GM19193 (cell line): ENCODE data around the gene MRPL52.

Experiments
- POLR2A ChIP-seq: IDR thresholded peaks from 4 replicates; pipeline ENCODE4 v1.6.1; 2011; ENCODE audit not compliant: insufficient read depth, insufficient read length; ENCODE audit errors: extremely low read depth

MRPL52 gene

GRCh38 chr14:22844221-22845102 is 14.8 kb downstream of the MRPL52 start:
- no peak for TF ChIP-seq POLR2A

GRCh38 chr14:22845103-22845394 is 15.4 kb downstream of the MRPL52 start:
- no peak for TF ChIP-seq POLR2A

- TF ChIP-seq POLR2A, result no peak
Observed at GRCh38 chr14:22845821-22846625, 16.3 kb downstream of the MRPL52 start.

GRCh38 chr14:22846811-22847307 is 17.2 kb downstream of the MRPL52 start:
- TF ChIP-seq POLR2A, result no peak

- TF ChIP-seq POLR2A, result no peak
Observed at GRCh38 chr14:22847661-22848341, 18.1 kb downstream of the MRPL52 start.

GRCh38 chr14:22848351-22849164 is 18.9 kb downstream of the MRPL52 start:
- no peak for TF ChIP-seq POLR2A

- TF ChIP-seq POLR2A, result no peak
Observed at GRCh38 chr14:22849212-22849819, 19.6 kb downstream of the MRPL52 start.

GRCh38 chr14:22850944-22851764 is 21.5 kb downstream of the MRPL52 start:
- no peak for TF ChIP-seq POLR2A

- no peak for TF ChIP-seq POLR2A
Observed at GRCh38 chr14:22852599-22852939, 22.9 kb downstream of the MRPL52 start.

- TF ChIP-seq POLR2A, result no peak
Observed at GRCh38 chr14:22852940-22853767, 23.5 kb downstream of the MRPL52 start.

GRCh38 chr14:22854963-22855724 is 25.5 kb downstream of the MRPL52 start:
- no peak for TF ChIP-seq POLR2A

GRCh38 chr14:22856428-22856827 is 26.7 kb downstream of the MRPL52 start:
- TF ChIP-seq POLR2A, result no peak

GRCh38 chr14:22861651-22862050 is 32.0 kb downstream of the MRPL52 start:
- TF ChIP-seq POLR2A, result no peak
